Stimulated activated CD4-positive, alpha-beta T cell treated with anti-CD3 and anti-CD28 coated beads, TNF-alpha, amount 100 ng/mL, for 24 hours (primary cell): ENCODE results near the gene CHD5.
"Not testable (repeated sequence)": the region's sequence is repeated elsewhere in the genome, so short reads cannot be mapped to it uniquely, and the experiment has no call there.

Source experiments
- DNase-seq, 3 experiments: peaks; one replicate each; pipeline ENCODE4 v3.0.0-alpha.2; 2020; ENCODE audit warnings: low read depth in 3 of 3

The CHD5 gene

DNA sequence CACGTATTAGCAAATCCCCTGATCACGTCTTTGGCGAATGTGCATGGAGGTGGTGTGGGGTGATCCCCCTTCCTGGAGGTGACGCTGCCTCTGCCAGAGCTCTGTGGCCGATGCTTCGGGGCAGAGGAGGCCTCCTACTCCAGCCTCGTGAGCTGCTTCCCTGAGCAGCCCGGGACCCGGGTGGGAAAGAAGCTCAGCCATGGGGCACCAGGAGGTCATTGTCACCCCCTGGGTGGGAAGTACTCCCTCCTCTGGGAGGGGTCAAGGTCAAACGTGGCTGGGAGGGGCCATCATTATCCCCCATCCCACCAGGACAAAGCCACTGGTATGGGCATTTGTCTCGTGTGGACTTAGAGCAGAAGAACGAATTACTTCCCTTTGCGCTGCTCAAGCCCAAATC is 93.8 kb downstream of the CHD5 start:
- DNase-seq: no peak

DNA sequence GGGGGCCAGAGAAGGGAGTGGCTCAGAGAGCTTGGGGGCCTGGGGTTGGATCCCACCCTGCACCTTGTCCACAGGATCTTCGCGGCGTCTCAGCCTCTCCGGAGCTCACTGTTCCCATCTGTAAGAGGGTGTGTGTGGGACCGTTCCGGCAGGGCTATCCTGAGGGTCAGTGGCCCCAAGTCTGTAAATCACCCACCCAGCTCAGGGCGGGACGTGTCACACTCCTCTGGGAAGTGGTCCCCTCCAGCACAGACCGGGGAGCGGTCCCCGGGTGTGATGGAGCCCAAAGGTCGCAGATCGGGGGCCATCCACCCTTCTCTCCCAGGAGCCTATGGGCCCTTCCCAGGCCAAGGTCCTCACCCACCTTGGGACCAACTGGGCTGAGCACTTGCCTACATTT is 94.5 kb downstream of the CHD5 start:
- DNase-seq: no peak

DNA sequence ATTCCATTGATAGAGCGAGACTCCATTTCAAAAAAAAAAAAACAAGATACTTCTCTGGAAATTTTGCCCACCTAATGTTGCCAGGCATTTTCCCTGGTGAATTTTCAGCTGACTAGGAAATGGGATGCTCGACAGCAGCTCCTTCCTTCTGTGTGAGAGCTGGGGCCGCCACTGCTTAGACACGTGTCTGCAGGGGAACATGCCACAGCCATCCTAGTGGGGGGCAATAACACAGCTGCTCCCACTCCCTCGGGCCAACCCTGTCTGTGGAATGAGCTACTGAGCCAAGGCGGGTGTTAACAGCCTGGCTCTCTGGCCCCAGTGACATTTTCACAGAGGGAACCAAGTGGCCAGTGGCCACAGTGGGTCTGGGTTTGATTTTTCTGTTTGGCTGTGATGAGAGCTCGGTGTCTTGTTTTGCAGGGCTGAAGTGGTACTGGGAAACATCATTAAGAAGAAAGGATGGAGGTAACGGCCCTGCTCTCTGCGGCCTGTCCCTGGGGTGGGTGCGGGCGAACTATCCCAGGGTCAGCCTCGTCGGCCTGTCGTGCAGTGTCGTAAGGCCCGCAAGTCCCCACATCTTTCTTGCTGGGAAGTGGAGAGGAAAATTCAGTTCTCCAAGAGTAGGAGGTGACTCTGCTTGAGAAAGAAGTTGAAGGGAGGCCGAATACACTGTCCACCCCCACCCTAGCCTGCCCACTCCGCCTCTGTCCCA is 95.2 kb downstream of the CHD5 start:
- no peak for DNase-seq

DNA sequence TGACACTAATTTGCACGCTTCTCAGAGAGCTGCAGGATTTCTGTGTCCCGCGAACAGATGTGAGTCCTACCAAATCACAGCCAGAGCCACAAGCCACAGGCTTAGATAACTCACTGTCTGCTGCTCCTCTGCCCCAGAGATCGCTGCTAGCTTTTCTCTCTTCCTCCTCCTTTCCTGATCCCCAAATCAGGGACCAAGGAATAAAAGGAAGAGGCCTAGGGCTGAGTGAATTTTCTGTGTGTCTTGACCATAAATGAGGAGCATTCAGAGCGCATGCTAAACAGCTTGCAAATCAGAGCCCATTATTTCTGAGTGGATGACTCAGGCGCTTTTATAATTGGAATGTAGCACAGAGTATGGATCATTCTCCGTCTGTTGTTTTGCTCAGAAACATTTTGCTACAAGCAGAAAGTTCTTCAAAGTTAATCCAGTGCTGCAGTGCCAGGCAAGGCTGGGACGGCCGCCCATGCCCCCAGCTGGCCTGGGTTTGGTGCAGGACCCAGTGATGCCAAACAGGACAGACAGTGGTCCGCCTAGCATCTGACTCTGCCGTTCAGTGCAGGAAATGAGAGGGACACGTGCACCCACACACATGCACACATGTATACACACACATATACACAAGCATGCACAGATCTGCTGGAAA is 96.2 kb downstream of the CHD5 start:
- no peak for DNase-seq

DNA sequence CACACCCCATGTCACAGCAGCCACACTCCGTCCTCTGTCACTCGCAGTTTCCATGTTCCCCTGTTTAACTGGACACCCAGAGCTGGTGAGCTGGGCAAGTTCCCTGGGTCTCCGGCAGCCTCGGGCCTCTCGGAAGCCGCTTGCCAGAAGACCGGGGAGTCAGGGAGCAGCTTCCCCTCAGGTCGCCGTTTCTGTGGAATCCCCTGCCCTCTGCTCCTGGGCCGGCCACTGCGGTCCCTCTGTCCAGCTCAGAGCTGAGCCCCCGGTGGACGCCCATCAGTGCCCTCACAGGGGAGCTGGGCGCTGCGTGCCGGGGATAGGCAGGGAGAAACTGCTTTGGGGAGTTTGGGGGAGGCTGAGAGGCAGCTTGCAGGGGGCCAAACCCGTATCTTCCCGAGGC is 96.7 kb downstream of the CHD5 start:
- DNase-seq: no peak

DNA sequence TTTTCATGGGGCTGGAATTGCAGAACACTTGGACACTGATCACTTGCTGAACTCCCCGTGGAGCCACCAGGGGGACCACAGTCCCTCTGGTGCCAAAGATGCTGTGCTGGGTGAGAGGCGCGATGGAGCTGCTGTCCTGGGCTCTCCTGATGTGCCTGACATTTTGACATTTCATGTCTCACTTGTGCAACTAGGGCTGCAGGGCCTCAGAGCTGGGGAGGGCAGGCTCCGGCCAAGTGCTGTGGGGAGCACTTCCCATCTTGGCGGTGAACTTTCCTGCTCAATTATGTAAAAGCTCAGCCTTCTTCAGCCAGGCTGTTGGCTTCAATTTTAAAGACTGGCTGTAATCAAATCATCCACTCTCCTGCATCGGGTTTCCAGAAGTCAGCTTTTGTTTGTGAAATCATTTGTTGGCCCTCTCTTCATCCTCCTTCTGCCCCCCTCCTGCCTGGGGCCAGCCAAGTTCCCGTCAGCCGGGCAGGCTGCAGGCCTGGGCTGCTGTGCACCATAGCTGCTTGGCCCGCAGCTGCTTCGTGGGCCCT is 97.6 kb downstream of the CHD5 start:
- DNase-seq: no peak

GRCh38 chr1:6081901-6082300 is 98.2 kb downstream of the CHD5 start:
- no peak for DNase-seq

DNA sequence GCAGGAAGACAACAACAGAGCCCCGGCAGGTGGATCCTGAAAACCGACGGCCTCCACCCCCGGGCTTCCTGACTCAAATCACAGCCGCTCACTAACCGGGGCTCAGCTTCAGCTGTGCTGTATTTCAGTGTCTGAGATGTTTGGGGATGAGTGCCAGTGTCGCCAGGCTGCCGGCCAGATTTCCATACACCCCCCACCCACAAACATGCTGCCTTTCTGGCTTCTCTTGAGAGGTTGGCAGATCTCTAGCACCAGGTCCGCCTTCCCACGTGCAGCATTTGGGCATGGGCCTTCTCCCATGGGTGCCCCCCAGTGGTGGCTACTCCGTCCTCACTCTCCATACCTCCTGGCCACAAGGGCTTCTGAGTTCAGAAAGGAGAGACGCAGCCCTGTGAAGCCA is 99.7 kb downstream of the CHD5 start:
- DNase-seq: no peak

DNA sequence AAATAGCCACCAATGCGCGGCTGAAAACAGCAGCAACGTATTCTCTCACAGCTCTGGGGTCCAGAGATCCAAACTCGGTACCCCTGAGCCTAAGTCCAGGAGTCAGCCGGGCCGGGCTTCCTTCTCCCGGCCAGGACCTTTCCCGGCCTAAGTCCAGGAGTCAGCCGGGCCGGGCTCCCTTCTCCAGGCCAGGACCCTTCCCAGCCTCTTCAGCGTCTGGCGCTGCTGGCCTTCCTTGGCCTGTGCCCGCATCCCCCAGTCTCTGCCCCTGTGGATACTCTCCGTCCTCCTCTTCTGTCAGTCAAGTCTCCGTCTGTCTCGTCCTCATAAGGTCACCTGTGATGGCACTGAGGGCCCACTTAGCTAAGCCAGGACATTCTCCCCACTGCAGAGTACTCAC is 102.2 kb downstream of the CHD5 start:
- no peak for DNase-seq

DNA sequence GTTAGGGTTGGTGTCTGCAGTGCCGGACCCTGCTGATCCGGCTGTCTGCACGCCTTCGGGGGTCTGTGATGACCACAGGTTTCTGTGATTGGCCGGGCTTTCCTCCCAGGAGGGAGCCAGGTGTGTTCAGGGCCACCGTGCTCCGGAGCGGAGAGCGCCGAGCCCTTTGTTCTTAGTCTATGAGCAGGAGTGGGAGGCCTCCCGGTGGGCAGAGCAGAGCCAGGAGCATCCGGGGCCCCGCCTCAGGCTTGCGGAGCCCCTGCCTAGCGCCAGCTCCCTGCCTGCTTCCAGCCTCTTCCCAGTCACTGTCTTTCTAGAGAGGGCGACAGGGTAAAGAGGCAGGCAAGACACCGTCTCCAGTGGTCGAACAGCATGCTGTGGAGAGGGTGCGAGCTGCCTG is 102.6 kb downstream of the CHD5 start:
- no peak for DNase-seq

DNA sequence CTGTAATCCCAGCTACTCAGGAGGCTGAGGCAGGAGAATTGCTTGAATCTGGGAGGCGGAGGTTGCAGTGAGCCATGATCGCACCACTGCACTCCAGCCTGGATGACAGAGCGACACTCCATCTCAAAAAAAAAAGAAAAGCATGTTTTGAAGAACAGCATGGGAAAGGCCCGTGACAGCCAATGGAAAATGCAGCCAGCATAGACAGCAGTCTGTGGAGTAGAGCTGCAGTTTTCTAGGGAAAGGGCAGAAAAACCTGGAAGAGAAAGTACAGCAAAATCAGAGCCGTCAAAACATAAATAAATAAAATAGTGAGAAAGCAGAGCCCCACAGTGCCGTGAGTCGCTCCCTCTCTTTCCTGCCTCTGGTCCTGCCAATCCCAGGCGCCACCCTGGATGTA is 103.1 kb downstream of the CHD5 start:
- not testable (repeated sequence) for DNase-seq

GRCh38 chr1:6075748-6076147 is 104.4 kb downstream of the CHD5 start:
- no peak for DNase-seq

GRCh38 chr1:6074192-6074901 is 105.8 kb downstream of the CHD5 start:
- DNase-seq: no peak

GRCh38 chr1:6073480-6074053 is 106.6 kb downstream of the CHD5 start:
- no peak for DNase-seq

- no peak for DNase-seq
These were observed 107.2 kb downstream of the CHD5 start for GRCh38 chr1:6072774-6073479.

DNA sequence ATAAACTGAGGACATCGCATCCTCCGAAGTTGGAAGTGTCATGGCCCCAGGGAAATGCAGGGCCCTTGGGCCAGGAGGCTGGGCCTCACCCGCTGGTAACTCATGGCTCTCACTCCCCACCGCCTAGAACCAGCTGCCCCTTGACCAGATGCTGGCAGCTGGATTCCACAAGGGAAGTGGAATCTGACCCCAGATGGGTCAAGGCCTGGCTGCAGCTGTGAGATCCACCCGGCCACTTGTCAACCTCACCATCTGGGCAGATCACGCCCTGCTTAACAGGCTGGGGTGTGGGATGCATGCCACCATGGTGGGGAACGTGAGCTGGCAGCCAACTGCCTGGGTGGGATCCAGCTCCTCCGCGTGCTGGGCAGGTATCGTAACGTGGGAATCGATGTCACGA is 108.9 kb downstream of the CHD5 start:
- DNase-seq: no peak

DNA sequence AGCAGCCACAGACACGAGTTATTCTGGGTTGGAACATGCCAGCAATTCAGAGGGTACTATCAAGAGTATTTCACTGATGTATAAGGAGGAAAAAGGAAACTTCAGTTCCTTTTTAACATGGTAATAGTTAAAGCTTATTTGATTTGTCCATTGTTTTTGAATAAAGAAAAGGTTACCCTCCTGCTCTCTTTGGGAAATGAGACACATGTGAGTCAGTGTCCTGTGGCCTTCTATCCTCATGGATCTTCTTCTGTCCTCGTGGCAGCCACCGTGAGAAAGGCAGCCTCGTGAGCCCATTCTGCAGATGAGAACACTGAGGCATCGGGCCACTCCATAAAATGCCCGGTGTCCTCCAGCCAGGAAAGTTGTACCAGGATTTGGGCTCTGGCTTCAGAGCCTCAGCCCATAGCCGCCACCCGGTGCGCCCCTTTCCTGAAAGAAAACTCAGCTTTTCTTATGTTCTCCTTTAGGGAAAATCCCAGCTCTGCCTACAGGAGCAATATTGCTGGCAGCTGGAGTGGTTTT is 109.6 kb downstream of the CHD5 start:
- DNase-seq: no peak

GRCh38 chr1:6069573-6069972 is 110.5 kb downstream of the CHD5 start:
- no peak for DNase-seq

DNA sequence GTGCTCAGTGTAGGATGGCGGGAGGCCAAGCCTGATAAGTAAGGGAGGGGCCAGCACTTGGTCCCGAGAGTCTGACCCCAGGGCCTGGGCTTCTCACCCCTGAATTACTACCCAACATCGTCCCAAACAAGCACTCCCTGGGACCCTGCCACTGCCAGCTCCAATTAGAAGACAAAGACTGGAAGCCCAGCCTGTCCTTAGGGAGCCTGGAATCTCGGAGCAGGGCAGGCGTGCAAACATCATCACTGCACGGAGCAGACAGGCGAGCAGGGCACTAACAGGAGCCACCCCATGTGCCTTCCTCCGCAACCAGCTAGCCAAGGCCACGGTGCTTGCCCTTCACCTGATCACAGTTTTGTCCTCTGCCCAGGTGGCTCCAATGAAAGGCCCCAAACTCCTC is 111.2 kb downstream of the CHD5 start:
- DNase-seq: no peak

GRCh38 chr1:6068073-6068472 is 112.0 kb downstream of the CHD5 start:
- DNase-seq: no peak

GRCh38 chr1:6066680-6067079 is 113.4 kb downstream of the CHD5 start:
- no peak for DNase-seq
